Measurements from ENCODE around the gene FAM83E. TPM values are rescaled to one million over a fixed set of nuclear protein-coding genes. Genes with fewer than 3 reads are reported as not detected.

The FAM83E gene
- total RNA-seq, 1 experiment from 2014 or later = 8.8 TPM

- no peak overlapping the region for H3K4me3 Mint-ChIP-seq
- no peak overlapping the region for H3K27ac Mint-ChIP-seq
- H3K27me3 Mint-ChIP-seq (ENCODE audit: low read depth) = peaks cover 14% of the 10 kb centered on the region
- H3K4me1 Mint-ChIP-seq = no peaks in the 10 kb centered on the region
- H3K9me3 Mint-ChIP-seq = peaks cover 7% of the 10 kb centered on the region
- DNase-seq (ENCODE audit: low spot score) = no peak
- ChIA-PET CTCF (no interaction called here), POLR2A (no interaction called here)
- H3K36me3 Mint-ChIP-seq = peaks cover 6% of the 10 kb centered on the region
- TF ChIP-seq HMGA2 (CRISPR knock-in tag; IDR thresholded peaks at IDR 0.05) = no peak
- no peak for ATAC-seq
These were observed 48.8 kb upstream of the FAM83E start for GRCh38 chr19:48663667-48664066.

- H3K9me3 Mint-ChIP-seq = peaks cover 6% of the 10 kb centered on the region
- peaks cover 6% of the 10 kb centered on the region for H3K4me1 Mint-ChIP-seq
- H3K4me3 Mint-ChIP-seq = no peak overlapping the region
- ATAC-seq = no peak
- H3K27ac Mint-ChIP-seq = no peak overlapping the region
- H3K27me3 Mint-ChIP-seq (ENCODE audit: low read depth) = peaks cover 23% of the 10 kb centered on the region
- no peak for DNase-seq (ENCODE audit: low spot score)
- H3K36me3 Mint-ChIP-seq = peaks cover 6% of the 10 kb centered on the region
- TF ChIP-seq KAT7 (CRISPR knock-in tag; IDR thresholded peaks at IDR 0.05; ENCODE audit: borderline replicate concordance) = no peak
- TF ChIP-seq RORB (CRISPR knock-in tag; IDR thresholded peaks at IDR 0.05) = no peak
- TF ChIP-seq USF1 (CRISPR knock-in tag; IDR thresholded peaks at IDR 0.05) = no peak
- TF ChIP-seq NFATC4 (CRISPR knock-in tag; IDR thresholded peaks at IDR 0.05) = no peak
- TF ChIP-seq STAT6 (CRISPR knock-in tag; conservative IDR thresholded peaks at IDR 0.05; ENCODE audit: low read depth) = no peak
- TF ChIP-seq TP53 (CRISPR knock-in tag; IDR thresholded peaks at IDR 0.05) = no peak
- no peak for TF ChIP-seq JUN (CRISPR knock-in tag; IDR thresholded peaks at IDR 0.05)
- TF ChIP-seq ZNF317 (CRISPR knock-in tag; IDR thresholded peaks at IDR 0.05; ENCODE audit: borderline replicate concordance, low read depth) = no peak
- TF ChIP-seq RELA (CRISPR knock-in tag; IDR thresholded peaks at IDR 0.05; ENCODE audit: borderline replicate concordance) = no peak
- no peak for TF ChIP-seq E2F5 (CRISPR knock-in tag; IDR thresholded peaks at IDR 0.05)
- no peak for TF ChIP-seq CBFB (CRISPR knock-in tag; IDR thresholded peaks at IDR 0.05; ENCODE audit: low read depth)
- TF ChIP-seq ZNF532 (CRISPR knock-in tag; IDR thresholded peaks at IDR 0.05; ENCODE audit: borderline replicate concordance) = no peak
- TF ChIP-seq ZNF232 (CRISPR knock-in tag; IDR thresholded peaks at IDR 0.05) = no peak
- no peak for TF ChIP-seq MYBL2 (CRISPR knock-in tag; IDR thresholded peaks at IDR 0.05)
- no peak for TF ChIP-seq NR1H2 (CRISPR knock-in tag; IDR thresholded peaks at IDR 0.05)
- ChIA-PET POLR2A (no interaction called here), CTCF (no interaction called here)
These were observed 46.8 kb upstream of the FAM83E start for GRCh38 chr19:48661711-48662090.
